AG04450 (cell line): ENCODE results near the gene FIGNL1. TPM values are rescaled to one million over a fixed set of nuclear protein-coding genes. Genes with fewer than 3 reads are reported as not detected.

Experiments used
- CTCF ChIA-PET: fragments of 300-600, 350-600 bp; formaldehyde crosslinking; extraction: SDS; loops from one replicate; lab custom pipeline; 2022; ENCODE audit warnings: antibody characterized with exemption, inconsistent platforms; lab: Charles Lee
- POLR2A ChIA-PET: fragments of 350-600 bp; formaldehyde crosslinking; extraction: SDS; loops from one replicate; lab custom pipeline; 2021; ENCODE audit warnings: antibody characterized with exemption, inconsistent platforms; lab: Yijun Ruan, JAX
- DNase-seq: peaks from one replicate; pipeline ENCODE4 v3.0.0-alpha.2; 2011; ENCODE audit warnings: low read depth, low spot score
- H3K27ac ChIP-seq: one replicate; pipeline ENCODE4 v1.5.1; 2012; ENCODE audit warnings: low read depth, low read length, control low read depth
- H3K27me3 ChIP-seq: one replicate; pipeline ENCODE4 v1.6.0; 2012; ENCODE audit warnings: low read length; ENCODE audit not compliant: control insufficient read depth, insufficient read depth
- H3K4me3 ChIP-seq: 2 replicates; pipeline ENCODE4 v1.5.1; 2011; ENCODE audit warnings: mild to moderate bottlenecking, low read depth, low read length, control low read depth
- H3K9me3 ChIP-seq: 2 replicates; pipeline ENCODE4 v1.5.1; 2012; ENCODE audit warnings: low read length; ENCODE audit not compliant: control insufficient read depth, insufficient read depth
- polyA plus RNA-seq: library from polyadenylated mRNA; depleted of rRNA; stranded (reverse); fragments of >200 nt; gene quantifications from 2 replicates; pipeline ENCODE4 v1.2.3, GENCODE V29; 2011
- TF ChIP-seq, protein P1 (sequence below): IDR thresholded peaks from 2 replicates; pipeline ENCODE4 v1.5.1; 2011; ENCODE audit warnings: low read depth, low read length, control low read depth, inconsistent platforms

The FIGNL1 gene
- polyA plus RNA-seq, 1 experiment, result 9.5 TPM

DNA sequence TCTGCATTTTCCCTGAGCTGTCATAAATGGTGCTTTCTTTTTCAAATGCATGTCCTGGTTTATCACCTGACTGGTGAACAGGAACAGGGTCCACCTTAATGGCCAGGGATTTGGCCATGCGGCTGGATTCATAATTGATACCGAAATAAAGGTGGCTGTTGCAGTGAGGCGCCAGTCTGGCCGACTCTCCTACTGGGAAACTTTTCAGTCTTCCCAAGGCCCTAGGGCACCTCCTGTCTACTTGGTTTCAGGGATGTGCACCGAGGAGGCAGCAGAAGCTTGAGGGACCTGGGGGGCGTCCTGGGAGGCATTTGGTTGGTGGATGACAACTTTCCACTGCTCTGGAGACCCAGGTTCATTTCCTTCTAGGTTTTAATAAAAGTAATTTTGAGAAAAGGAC, 46.4 kb upstream of the FIGNL1 start:
- no peak for DNase-seq
- ChIA-PET POLR2A (interaction anchor here (0.6 kb wide), 1 partner anchor 287 kb away, joined by 3 read pairs; no protein-coding TSS in a partner anchor), CTCF (interaction anchor here (1.1 to 1.3 kb wide), 2 partner anchors 37 to 666 kb away, joined by 4 read pairs; no protein-coding TSS in a partner anchor)
- no peaks in the 10 kb centered on the region; the same call in none of the 2 replicates for H3K9me3 ChIP-seq
- TF ChIP-seq, protein P1, sequence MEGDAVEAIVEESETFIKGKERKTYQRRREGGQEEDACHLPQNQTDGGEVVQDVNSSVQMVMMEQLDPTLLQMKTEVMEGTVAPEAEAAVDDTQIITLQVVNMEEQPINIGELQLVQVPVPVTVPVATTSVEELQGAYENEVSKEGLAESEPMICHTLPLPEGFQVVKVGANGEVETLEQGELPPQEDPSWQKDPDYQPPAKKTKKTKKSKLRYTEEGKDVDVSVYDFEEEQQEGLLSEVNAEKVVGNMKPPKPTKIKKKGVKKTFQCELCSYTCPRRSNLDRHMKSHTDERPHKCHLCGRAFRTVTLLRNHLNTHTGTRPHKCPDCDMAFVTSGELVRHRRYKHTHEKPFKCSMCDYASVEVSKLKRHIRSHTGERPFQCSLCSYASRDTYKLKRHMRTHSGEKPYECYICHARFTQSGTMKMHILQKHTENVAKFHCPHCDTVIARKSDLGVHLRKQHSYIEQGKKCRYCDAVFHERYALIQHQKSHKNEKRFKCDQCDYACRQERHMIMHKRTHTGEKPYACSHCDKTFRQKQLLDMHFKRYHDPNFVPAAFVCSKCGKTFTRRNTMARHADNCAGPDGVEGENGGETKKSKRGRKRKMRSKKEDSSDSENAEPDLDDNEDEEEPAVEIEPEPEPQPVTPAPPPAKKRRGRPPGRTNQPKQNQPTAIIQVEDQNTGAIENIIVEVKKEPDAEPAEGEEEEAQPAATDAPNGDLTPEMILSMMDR, result no peak
- H3K27me3 ChIP-seq, result peaks cover 12% of the 10 kb centered on the region
- no peak overlapping the region for H3K27ac ChIP-seq
- H3K4me3 ChIP-seq, result no peak overlapping the region

DNA sequence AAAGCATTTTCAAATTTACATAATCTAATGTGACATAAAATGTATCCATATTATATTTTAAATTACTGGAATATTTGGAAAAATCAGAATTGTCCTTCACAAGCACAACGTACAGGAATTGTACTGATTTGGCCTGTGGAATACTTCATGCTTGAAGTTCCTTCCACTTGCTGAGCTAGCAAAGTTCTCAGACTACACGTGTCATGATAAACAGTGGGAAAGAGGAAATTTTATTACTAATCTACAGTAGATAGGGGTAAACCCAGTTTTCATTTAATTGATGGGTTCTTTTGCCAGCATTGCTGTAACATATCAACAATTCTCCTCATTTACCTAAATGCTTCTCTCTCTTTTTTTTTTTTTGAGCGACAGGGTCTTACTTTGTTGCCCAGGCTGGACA, 45.6 kb upstream of the FIGNL1 start:
- DNase-seq, result no peak
- Histone ChIP-seq H3K9me3 (no peaks in the 10 kb centered on the region; the same call in 1 of the 2 replicates), H3K4me3 (no peak overlapping the region), H3K27me3 (peaks cover 12% of the 10 kb centered on the region), H3K27ac (no peak overlapping the region)
- ChIA-PET POLR2A (no interaction called here), CTCF (no interaction called here)
- TF ChIP-seq, protein P1, result no peak

DNA sequence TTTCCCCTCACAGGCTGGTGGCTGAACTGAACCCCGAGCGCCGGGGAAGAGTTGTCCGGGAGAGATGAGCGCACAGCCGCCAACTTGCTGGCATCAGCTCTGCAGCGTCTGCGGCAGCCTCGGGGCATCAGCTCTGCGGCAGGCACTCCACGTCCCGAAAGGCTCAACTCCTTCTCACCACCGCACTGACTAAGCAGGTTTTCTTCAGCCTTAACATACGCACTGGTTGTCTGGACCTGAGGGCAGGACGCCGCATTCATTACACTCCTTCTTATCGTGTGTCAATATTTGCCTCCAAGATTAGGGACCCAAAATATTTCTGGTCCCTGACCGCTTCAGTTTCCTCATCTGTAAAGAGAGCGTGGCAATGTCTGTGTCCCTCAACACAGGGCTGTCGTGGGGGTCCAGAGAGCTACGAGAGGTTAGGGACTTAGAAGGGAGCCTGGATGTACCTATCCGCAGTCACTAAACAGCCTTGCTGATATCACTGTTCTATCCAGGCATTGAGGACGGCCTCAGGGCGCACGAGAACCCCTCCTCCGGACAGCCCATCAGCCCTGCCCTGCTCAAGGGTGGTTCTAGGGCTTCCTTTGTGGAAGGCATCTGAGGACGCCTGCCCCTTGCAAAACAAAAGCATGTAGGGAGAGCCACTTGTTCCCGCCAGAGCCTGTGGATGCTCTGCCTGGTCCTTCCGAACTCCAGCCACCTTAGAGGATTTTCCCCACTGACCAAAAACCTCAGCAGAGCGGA, 42.8 kb upstream of the FIGNL1 start:
- ChIA-PET POLR2A (no interaction called here), CTCF (interaction anchor here (0.9 kb wide), 1 partner anchor 140 kb away, joined by 3 read pairs; no protein-coding TSS in a partner anchor)
- Histone ChIP-seq H3K27ac (no peak overlapping the region), H3K9me3 (no peaks in the 10 kb centered on the region; the same call in 1 of the 2 replicates), H3K4me3 (no peak overlapping the region), H3K27me3 (peaks cover 7% of the 10 kb centered on the region)
- no peak for DNase-seq
- TF ChIP-seq, protein P1, result no peak

DNA sequence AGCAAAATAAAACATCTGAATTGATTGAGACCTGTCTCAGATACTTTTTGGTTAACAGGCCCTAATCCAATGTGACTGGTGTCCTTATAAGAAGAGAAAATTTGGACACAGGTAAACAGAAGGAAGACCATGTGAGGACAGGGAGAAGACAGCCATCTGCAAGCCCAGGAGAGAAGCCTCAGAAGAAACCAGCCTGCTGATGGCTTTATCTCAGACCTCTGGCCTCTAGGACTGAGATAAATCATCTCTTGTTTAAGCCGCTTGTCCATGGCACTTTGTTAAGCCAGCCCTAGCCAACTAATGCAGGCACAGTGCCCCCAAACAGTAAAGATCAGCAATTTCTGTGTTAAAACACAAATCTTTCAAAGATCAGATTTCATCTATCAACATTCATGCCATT, 41.8 kb upstream of the FIGNL1 start:
- no peaks in the 10 kb centered on the region; the same call in 1 of the 2 replicates for H3K9me3 ChIP-seq
- POLR2A ChIA-PET, result no interaction called here
- no peak overlapping the region for H3K4me3 ChIP-seq
- DNase-seq, result no peak
- no peak overlapping the region for H3K27ac ChIP-seq
- CTCF ChIA-PET, result no interaction called here
- TF ChIP-seq, protein P1, result no peak
- H3K27me3 ChIP-seq, result peaks cover 7% of the 10 kb centered on the region

DNA sequence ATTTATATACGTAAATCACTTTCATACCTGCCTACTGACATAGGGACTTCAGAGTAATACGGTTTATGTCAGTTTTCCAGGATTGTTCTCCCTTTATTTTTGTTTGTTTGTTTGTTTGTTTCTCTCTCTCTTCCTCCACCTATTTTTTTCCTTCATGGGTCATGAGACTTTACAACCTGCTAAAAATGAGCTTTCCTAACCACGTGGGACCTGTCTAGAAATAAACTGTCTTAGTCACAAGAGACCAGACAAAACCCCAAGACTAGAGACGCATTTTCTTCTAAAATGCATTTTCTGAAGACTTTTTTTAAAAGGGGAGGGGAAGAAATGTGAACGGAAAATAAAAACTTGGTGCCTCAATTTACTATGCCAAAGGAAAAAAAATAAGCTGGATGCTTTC, 41.1 kb upstream of the FIGNL1 start:
- CTCF ChIA-PET, result no interaction called here
- no peak overlapping the region for H3K27ac ChIP-seq
- TF ChIP-seq, protein P1, result no peak
- H3K4me3 ChIP-seq, result no peak overlapping the region
- no peak for DNase-seq
- POLR2A ChIA-PET, result no interaction called here
- no peaks in the 10 kb centered on the region; the same call in 1 of the 2 replicates for H3K9me3 ChIP-seq
- H3K27me3 ChIP-seq, result peaks cover 5% of the 10 kb centered on the region
